Thymus (tissue), 11 donors: Measurements from ENCODE around the gene EDIL3. TPM values are rescaled to one million over a fixed set of nuclear protein-coding genes. Genes with fewer than 3 reads are reported as not detected.

Source experiments
- DNase-seq, 9 donors: peaks; one replicate each; pipeline ENCODE4 v3.0.0-alpha.2; 2013; ENCODE audit warnings: low spot score in 9 of 9, low read depth in 6 of 9, missing footprints in 1 of 9
- H3K27ac ChIP-seq, 2 donors: one replicate each; pipeline ENCODE4 v1.5.1; 2013; ENCODE audit warnings: control low read depth in 1 of 2, low read depth in 1 of 2, low read length in 1 of 2, mild to moderate bottlenecking in 1 of 2, moderate library complexity in 1 of 2
- H3K27me3 ChIP-seq, 2 donors: one replicate each; pipeline ENCODE4 v1.5.1; 2013; ENCODE audit warnings: low read length in 1 of 2; ENCODE audit not compliant: control insufficient read depth in 2 of 2, insufficient read depth in 1 of 2
- H3K36me3 ChIP-seq, 2 donors: one replicate each; pipeline ENCODE4 v1.5.1; 2013; ENCODE audit warnings: low read length in 1 of 2, mild to moderate bottlenecking in 1 of 2, moderate library complexity in 1 of 2; ENCODE audit not compliant: control insufficient read depth in 2 of 2, insufficient read depth in 2 of 2
- H3K4me1 ChIP-seq, 2 donors: one replicate each; pipeline ENCODE4 v1.5.1; 2013; ENCODE audit warnings: low read length in 2 of 2; ENCODE audit not compliant: control insufficient read depth in 2 of 2, insufficient read depth in 2 of 2
- H3K4me3 ChIP-seq, 2 donors: one replicate each; pipeline ENCODE4 v1.5.1; 2013; ENCODE audit warnings: low read length in 2 of 2, control low read depth in 1 of 2, mild to moderate bottlenecking in 1 of 2
- H3K9me3 ChIP-seq, 2 donors: one replicate each; pipeline ENCODE4 v1.5.1; 2013; ENCODE audit warnings: low read length in 1 of 2, mild to moderate bottlenecking in 1 of 2; ENCODE audit not compliant: control insufficient read depth in 2 of 2, insufficient read depth in 1 of 2
- WGBS: extraction: QIAGEN DNeasy Blood & Tissue Kit; methylation state at CpG from one replicate; pipeline ENCODE4 v1.1.7; 2013; 5-methylcytosine and 5-hydroxymethylcytosine counted together
- polyA plus RNA-seq: library from polyadenylated mRNA; stranded (reverse); fragments of 200-250 nt; gene quantifications from one replicate; pipeline ENCODE4 v1.2.3, GENCODE V29; 2013
- total RNA-seq: library from RNA; stranded (reverse); fragments of 120-200 nt; gene quantifications from one replicate; pipeline ENCODE4 v1.2.4, GENCODE V29; 2013
- donor health status: healthy.

EDIL3 gene
- total and polyA plus RNA-seq, 2 donors: 0.52 to 2.9 TPM

GRCh38 chr5:84381502-84382362 lies 2.9 kb downstream of the EDIL3 start:
- Histone ChIP-seq H3K27me3 (peaks cover 38 to 45% of the 10 kb centered on the region in 2 donors), H3K4me1 (peaks cover 0 to 28% of the 10 kb centered on the region in 2 donors), H3K27ac (peak overlapping the region in 1 of 2 donors; percentile 4), H3K9me3 (peaks cover 0 to 5% of the 10 kb centered on the region in 2 donors), H3K4me3 (peak overlapping the region in 1 of 2 donors; percentile 26), H3K36me3 (no peaks in the 10 kb centered on the region)
- WGBS: 9% methylated on average over 14 of the region's 14 CpGs
- DNase-seq: peak in 2 of 9 donors; percentile 1

GRCh38 chr5:84379749-84380148 lies 4.9 kb downstream of the EDIL3 start:
- no peak overlapping the region for H3K4me3 ChIP-seq
- H3K36me3 ChIP-seq: no peaks in the 10 kb centered on the region
- H3K27me3 ChIP-seq: peaks cover 31 to 38% of the 10 kb centered on the region in 2 donors
- no peak for DNase-seq
- H3K4me1 ChIP-seq: peaks cover 0 to 25% of the 10 kb centered on the region in 2 donors
- peaks cover 0 to 5% of the 10 kb centered on the region in 2 donors for H3K9me3 ChIP-seq
- 90% methylated on average over 2 of the region's 2 CpGs for WGBS
- H3K27ac ChIP-seq: no peak overlapping the region

GRCh38 chr5:84378961-84379360 lies 5.7 kb downstream of the EDIL3 start:
- no peak overlapping the region for H3K27ac ChIP-seq
- H3K27me3 ChIP-seq: peaks cover 23 to 30% of the 10 kb centered on the region in 2 donors
- H3K4me3 ChIP-seq: no peak overlapping the region
- 90% methylated on average over 2 of the region's 2 CpGs for WGBS
- no peaks in the 10 kb centered on the region for H3K36me3 ChIP-seq
- no peak for DNase-seq
- peaks cover 0 to 5% of the 10 kb centered on the region in 2 donors for H3K9me3 ChIP-seq
- H3K4me1 ChIP-seq: peaks cover 0 to 21% of the 10 kb centered on the region in 2 donors

DNA sequence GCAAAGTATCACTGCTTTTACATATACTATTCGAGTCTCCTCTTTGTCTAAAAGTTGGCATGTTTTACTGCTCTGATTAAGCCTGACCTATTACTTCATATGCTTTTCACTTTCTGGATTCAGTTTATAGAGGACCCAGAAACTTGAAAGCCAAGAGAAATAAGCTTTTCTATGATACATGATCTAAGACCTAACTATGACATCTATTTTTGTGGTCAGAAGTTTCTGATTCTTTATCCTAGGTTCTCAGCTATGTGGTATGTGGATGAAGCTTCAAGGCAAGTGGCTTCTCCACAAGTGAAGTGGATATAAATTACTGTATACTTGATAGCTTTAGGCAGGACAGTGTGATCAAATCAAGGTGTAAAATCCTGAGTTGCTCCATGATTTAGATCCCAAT lies 6.3 kb downstream of the EDIL3 start:
- Histone ChIP-seq H3K36me3 (no peaks in the 10 kb centered on the region), H3K27ac (no peak overlapping the region), H3K4me3 (no peak overlapping the region), H3K4me1 (peaks cover 0 to 15% of the 10 kb centered on the region in 2 donors), H3K9me3 (peaks cover 0 to 5% of the 10 kb centered on the region in 2 donors), H3K27me3 (peaks cover 18 to 24% of the 10 kb centered on the region in 2 donors)
- WGBS: 89% methylated on average over 1 of the region's 1 CpG
- DNase-seq: no peak

DNA sequence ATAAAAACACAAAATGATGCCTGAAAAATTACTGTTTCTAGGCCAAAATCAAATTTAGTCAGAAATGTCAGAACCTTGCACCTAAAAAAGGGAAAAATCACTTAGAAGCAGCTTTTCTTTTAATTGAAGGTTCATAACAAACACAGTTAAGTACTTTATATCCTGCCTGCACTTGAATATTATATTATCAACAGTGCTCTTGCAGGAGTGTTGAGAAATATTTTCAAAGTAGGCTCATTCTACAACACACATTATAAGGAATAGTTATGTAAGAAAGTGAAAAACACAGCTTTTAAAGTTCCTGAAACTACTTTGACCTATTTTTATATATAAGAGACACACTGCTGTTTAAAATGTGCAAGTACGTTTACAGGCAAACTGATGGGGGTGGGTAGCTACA lies 8.3 kb downstream of the EDIL3 start:
- Histone ChIP-seq H3K4me1 (no peaks in the 10 kb centered on the region), H3K27me3 (peaks cover 0 to 4% of the 10 kb centered on the region in 2 donors), H3K27ac (no peak overlapping the region), H3K9me3 (no peaks in the 10 kb centered on the region), H3K4me3 (no peak overlapping the region), H3K36me3 (no peaks in the 10 kb centered on the region)
- no peak for DNase-seq
- WGBS: 94% methylated on average over 1 of the region's 1 CpG

DNA sequence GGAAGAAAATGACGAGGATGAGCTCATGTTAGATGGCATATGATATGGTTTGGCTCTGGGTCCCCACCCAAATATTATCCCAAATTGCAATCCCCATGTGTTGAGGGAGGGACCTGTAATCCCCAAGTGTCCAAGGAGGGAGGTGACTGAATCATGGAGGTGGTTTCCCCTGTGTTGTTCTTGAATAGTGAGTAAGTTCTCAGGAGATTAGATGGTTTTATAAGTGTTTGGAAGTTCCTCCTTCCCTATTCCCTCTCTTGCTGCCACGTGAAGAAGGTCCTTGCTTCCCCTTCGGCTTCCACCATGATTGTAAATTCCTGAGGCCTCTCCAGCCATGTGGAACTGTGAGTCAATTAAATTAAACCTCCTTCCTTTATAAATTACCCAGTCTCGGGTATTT lies 10.1 kb downstream of the EDIL3 start:
- no peaks in the 10 kb centered on the region for H3K4me1 ChIP-seq
- H3K9me3 ChIP-seq: no peaks in the 10 kb centered on the region
- WGBS: 90% methylated on average over 4 of the region's 4 CpGs
- no peaks in the 10 kb centered on the region for H3K27me3 ChIP-seq
- H3K4me3 ChIP-seq: no peak overlapping the region
- no peaks in the 10 kb centered on the region for H3K36me3 ChIP-seq
- H3K27ac ChIP-seq: no peak overlapping the region
- no peak for DNase-seq

GRCh38 chr5:84373506-84373905 lies 11.2 kb downstream of the EDIL3 start:
- H3K4me3 ChIP-seq: no peak overlapping the region
- no peaks in the 10 kb centered on the region for H3K27me3 ChIP-seq
- WGBS: 88% methylated on average over 2 of the region's 2 CpGs
- no peaks in the 10 kb centered on the region for H3K36me3 ChIP-seq
- DNase-seq: no peak
- H3K9me3 ChIP-seq: no peaks in the 10 kb centered on the region
- no peak overlapping the region for H3K27ac ChIP-seq
- no peaks in the 10 kb centered on the region for H3K4me1 ChIP-seq

GRCh38 chr5:84372066-84372695 lies 12.5 kb downstream of the EDIL3 start:
- Histone ChIP-seq H3K4me3 (no peak overlapping the region), H3K27me3 (no peaks in the 10 kb centered on the region), H3K36me3 (no peaks in the 10 kb centered on the region), H3K9me3 (no peaks in the 10 kb centered on the region), H3K27ac (no peak overlapping the region), H3K4me1 (no peaks in the 10 kb centered on the region)
- 93% methylated on average over 9 of the region's 9 CpGs for WGBS
- no peak for DNase-seq

DNA sequence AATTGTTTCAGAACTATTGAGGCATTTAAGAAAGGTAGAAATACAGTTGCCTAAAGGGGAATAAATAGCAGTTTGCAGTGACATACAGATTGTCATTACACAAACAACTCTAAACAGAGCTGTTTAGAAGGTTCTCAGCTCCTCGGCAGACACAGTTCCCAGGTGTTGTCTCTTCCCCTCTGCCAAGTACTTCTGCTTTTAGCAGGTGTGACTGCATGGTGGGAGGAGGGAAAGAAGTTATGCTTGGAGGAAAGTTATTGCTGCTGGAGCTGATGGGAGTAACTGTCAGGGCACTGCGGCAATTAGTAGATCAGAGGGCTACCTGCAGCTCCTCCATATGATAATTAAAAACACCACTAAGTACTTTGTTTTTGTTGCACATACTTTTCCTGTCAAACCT lies 14.5 kb downstream of the EDIL3 start:
- H3K9me3 ChIP-seq: no peaks in the 10 kb centered on the region
- H3K4me1 ChIP-seq: no peaks in the 10 kb centered on the region
- no peaks in the 10 kb centered on the region for H3K36me3 ChIP-seq
- no peaks in the 10 kb centered on the region for H3K27me3 ChIP-seq
- WGBS: 32% methylated on average over 2 of the region's 2 CpGs
- no peak overlapping the region for H3K4me3 ChIP-seq
- peak in 1 of 9 donors; percentile 2 for DNase-seq
- no peak overlapping the region for H3K27ac ChIP-seq
